H9 (cell line): ENCODE measurements around the gene DCHS2. TPM values are rescaled to one million over a fixed set of nuclear protein-coding genes. Genes with fewer than 3 reads are reported as not detected.

Experiments used
- DNase-seq: peaks from one replicate; pipeline ENCODE4 v3.0.0-alpha.2; 2017
- H2AFZ ChIP-seq: one replicate; pipeline ENCODE4 v1.6.1; 2013; ENCODE audit warnings: mild to moderate bottlenecking, low read length, control low read depth, moderate library complexity
- H2AK5ac ChIP-seq: 2 replicates; pipeline ENCODE4 v1.6.1; 2013; ENCODE audit warnings: low read length, control low read depth, mixed read lengths; ENCODE audit not compliant: insufficient read length
- H2BK120ac ChIP-seq: one replicate; pipeline ENCODE4 v1.6.1; 2013; ENCODE audit warnings: low read depth, mild to moderate bottlenecking, low read length, control low read depth, inconsistent platforms; ENCODE audit not compliant: poor library complexity, severe bottlenecking
- H2BK12ac ChIP-seq: 2 replicates; pipeline ENCODE4 v1.6.1; 2013; ENCODE audit warnings: low read length, control low read depth, mixed read lengths, low read depth; ENCODE audit not compliant: insufficient read length
- H2BK15ac ChIP-seq: 2 replicates; pipeline ENCODE4 v1.6.1; 2013; ENCODE audit warnings: low read depth, low read length, control low read depth
- H2BK20ac ChIP-seq: one replicate; pipeline ENCODE4 v1.6.1; 2013; ENCODE audit warnings: low read depth, mild to moderate bottlenecking, low read length, control low read depth, inconsistent platforms; ENCODE audit not compliant: poor library complexity, severe bottlenecking
- H2BK5ac ChIP-seq: 2 replicates; pipeline ENCODE4 v1.6.1; 2013; ENCODE audit warnings: low read length, control low read depth, mixed read lengths; ENCODE audit not compliant: insufficient read length
- H3K14ac ChIP-seq: 2 replicates; pipeline ENCODE4 v1.6.1; 2013; ENCODE audit warnings: low read length, control low read depth; ENCODE audit not compliant: insufficient read depth
- H3K18ac ChIP-seq: 2 replicates; pipeline ENCODE4 v1.6.1; 2013; ENCODE audit warnings: low read depth, mild to moderate bottlenecking, mixed read lengths, low read length, control low read depth; ENCODE audit not compliant: insufficient read length
- H3K23ac ChIP-seq: 2 replicates; pipeline ENCODE4 v1.6.1; 2013; ENCODE audit warnings: low read length, control low read depth, mixed read lengths, low read depth; ENCODE audit not compliant: insufficient read length
- H3K23me2 ChIP-seq: 2 replicates; pipeline ENCODE4 v1.6.1; 2013; ENCODE audit warnings: low read depth, mild to moderate bottlenecking, mixed read lengths, low read length, control low read depth; ENCODE audit not compliant: insufficient read length, poor library complexity, severe bottlenecking
- H3K27ac ChIP-seq: 2 replicates; pipeline ENCODE4 v1.5.1; 2013; ENCODE audit warnings: low read length, control low read depth, mixed read lengths, low read depth; ENCODE audit not compliant: insufficient read length
- H3K27me3 ChIP-seq: 2 replicates; pipeline ENCODE4 v1.6.1; 2013; ENCODE audit warnings: low read length, control low read depth, inconsistent platforms; ENCODE audit not compliant: insufficient read depth
- H3K4ac ChIP-seq: 2 replicates; pipeline ENCODE4 v1.6.1; 2013; ENCODE audit warnings: low read depth, mild to moderate bottlenecking, control low read depth, inconsistent platforms, low read length, moderate library complexity
- H3K4me1 ChIP-seq: 2 replicates; pipeline ENCODE4 v1.6.1; 2013; ENCODE audit warnings: low read length, control low read depth, inconsistent platforms; ENCODE audit not compliant: insufficient read depth
- H3K4me2 ChIP-seq: 2 replicates; pipeline ENCODE4 v1.6.1; 2013; ENCODE audit warnings: low read length, control low read depth, mixed read lengths; ENCODE audit not compliant: insufficient read length, insufficient read depth
- H3K56ac ChIP-seq: 2 replicates; pipeline ENCODE4 v1.6.1; 2013; ENCODE audit warnings: low read depth, mild to moderate bottlenecking, mixed read lengths, low read length, control low read depth; ENCODE audit not compliant: insufficient read length
- H3K79me1 ChIP-seq: 2 replicates; pipeline ENCODE4 v1.6.1; 2013; ENCODE audit warnings: low read depth, mild to moderate bottlenecking, moderate library complexity, low read length, control low read depth, inconsistent platforms; ENCODE audit not compliant: insufficient read depth, poor library complexity, severe bottlenecking
- H3K79me2 ChIP-seq: 2 replicates; pipeline ENCODE4 v1.6.1; 2013; ENCODE audit warnings: low read length, control low read depth, inconsistent platforms; ENCODE audit not compliant: insufficient read depth
- H3K9ac ChIP-seq: 2 replicates; pipeline ENCODE4 v1.6.1; 2013; ENCODE audit warnings: low read length, control low read depth, mixed read lengths; ENCODE audit not compliant: insufficient read length; ENCODE audit errors: extremely low read depth
- H3K9me3 ChIP-seq: one replicate; pipeline ENCODE4 v1.6.1; 2013; ENCODE audit warnings: low read depth, low read length, inconsistent platforms; ENCODE audit not compliant: control insufficient read depth
- H3T11ph ChIP-seq: one replicate; pipeline ENCODE4 v1.6.1; 2013; ENCODE audit warnings: mild to moderate bottlenecking, low read length, control low read depth, inconsistent platforms
- H4K20me1 ChIP-seq: one replicate; pipeline ENCODE4 v1.6.1; 2013; ENCODE audit not compliant: control insufficient read depth, insufficient read length, insufficient read depth
- H4K5ac ChIP-seq: 2 replicates; pipeline ENCODE4 v1.6.1; 2013; ENCODE audit warnings: low read depth, mild to moderate bottlenecking, mixed read lengths, low read length, control low read depth; ENCODE audit not compliant: insufficient read length
- H4K8ac ChIP-seq: replicated peaks from 2 replicates; pipeline ENCODE4 v1.6.1; 2013; ENCODE audit warnings: low read length, control low read depth, mixed read lengths, low read depth; ENCODE audit not compliant: insufficient read length
- H4K91ac ChIP-seq: 2 replicates; pipeline ENCODE4 v1.6.1; 2013; ENCODE audit warnings: low read depth, mild to moderate bottlenecking, moderate library complexity, mixed read lengths, low read length, control low read depth; ENCODE audit not compliant: insufficient read length
- H3K27ac Mint-ChIP-seq, 3 experiments: 2 replicates in 2 of 3; 3 replicates in 1 of 3; pipeline ENCODE4 v1.8.0; 2020 to 2021; ENCODE audit warnings: mixed read lengths in 3 of 3, mild to moderate bottlenecking in 1 of 3, moderate library complexity in 1 of 3
- H3K27me3 Mint-ChIP-seq: 2 replicates; pipeline ENCODE4 v1.8.0; 2021; ENCODE audit warnings: low read depth, mild to moderate bottlenecking, moderate library complexity, mixed read lengths
- H3K36me3 Mint-ChIP-seq, 3 experiments: 2 replicates in 2 of 3; 3 replicates in 1 of 3; pipeline ENCODE4 v1.8.0; 2020 to 2021; ENCODE audit warnings: low read depth in 3 of 3, mixed read lengths in 3 of 3; ENCODE audit not compliant: insufficient read depth in 1 of 3
- H3K4me1 Mint-ChIP-seq, 2 experiments: 2 replicates each; pipeline ENCODE4 v1.8.0; 2020; ENCODE audit warnings: mixed read lengths in 2 of 2
- H3K4me3 Mint-ChIP-seq, 2 experiments: 2 replicates in 1 of 2; 3 replicates in 1 of 2; pipeline ENCODE4 v1.8.0; 2020 to 2021; ENCODE audit warnings: mild to moderate bottlenecking in 2 of 2, mixed read lengths in 2 of 2, moderate library complexity in 1 of 2
- H3K9me3 Mint-ChIP-seq, 2 experiments: 2 replicates in 1 of 2; 3 replicates in 1 of 2; pipeline ENCODE4 v1.8.0; 2020; ENCODE audit warnings: mild to moderate bottlenecking in 2 of 2, mixed read lengths in 2 of 2, moderate library complexity in 1 of 2
- WGBS: extraction: QIAGEN DNeasy Blood & Tissue Kit; methylation state at CpG from one replicate; pipeline ENCODE4 v1.1.7; 2013; ENCODE audit warnings: missing lambda C conversion rate, low lambda C conversion rate, mixed read lengths; ENCODE audit not compliant: insufficient read length; ENCODE audit errors: extremely low coverage; 5-methylcytosine and 5-hydroxymethylcytosine counted together
- total RNA-seq: library from RNA; stranded (reverse); gene quantifications from 2 replicates; pipeline ENCODE4 v1.2.1, GENCODE V29; 2021
- TF ChIP-seq, protein P1 (sequence below): fragments of 200-600 bp; sonication (generic); conservative IDR thresholded peaks from 3 replicates; pipeline ENCODE4 v1.8.0; 2021; ENCODE audit warnings: antibody characterized with exemption, mild to moderate bottlenecking

Gene DCHS2
- total RNA-seq, 1 experiment from 2014 or later, result 0.57 TPM

DNA sequence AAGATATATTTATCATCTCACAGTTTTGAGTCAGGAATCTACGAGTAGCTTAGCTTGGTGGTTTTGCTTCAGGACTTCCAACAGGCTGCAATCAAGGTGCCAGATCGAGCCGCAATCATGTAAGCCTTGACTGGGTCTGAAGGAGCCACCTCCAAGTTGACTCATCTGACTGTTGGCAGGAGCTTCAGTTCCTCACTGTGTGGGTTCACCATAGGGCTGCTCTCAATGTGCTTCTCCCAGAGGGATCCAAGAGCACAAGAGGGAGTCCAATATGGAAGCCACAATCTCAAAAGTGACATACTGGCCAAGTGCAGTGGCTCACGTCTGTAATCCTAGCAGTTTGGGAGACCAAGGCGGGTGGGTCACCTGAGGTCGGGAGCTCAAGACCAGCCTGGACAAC, 26.5 kb downstream of the DCHS2 start:
- H4K8ac ChIP-seq, result no peak overlapping the region
- H3K9ac ChIP-seq, result no peak overlapping the region
- H3K18ac ChIP-seq, result no peak overlapping the region
- H3K14ac ChIP-seq, result no peak overlapping the region
- H3K23me2 ChIP-seq, result no peaks in the 10 kb centered on the region
- no peaks in the 10 kb centered on the region for H3K79me2 ChIP-seq
- H4K91ac ChIP-seq, result no peak overlapping the region
- H3K27me3 ChIP-seq, result no peaks in the 10 kb centered on the region
- no peaks in the 10 kb centered on the region for H3K9me3 Mint-ChIP-seq
- TF ChIP-seq, protein P1, sequence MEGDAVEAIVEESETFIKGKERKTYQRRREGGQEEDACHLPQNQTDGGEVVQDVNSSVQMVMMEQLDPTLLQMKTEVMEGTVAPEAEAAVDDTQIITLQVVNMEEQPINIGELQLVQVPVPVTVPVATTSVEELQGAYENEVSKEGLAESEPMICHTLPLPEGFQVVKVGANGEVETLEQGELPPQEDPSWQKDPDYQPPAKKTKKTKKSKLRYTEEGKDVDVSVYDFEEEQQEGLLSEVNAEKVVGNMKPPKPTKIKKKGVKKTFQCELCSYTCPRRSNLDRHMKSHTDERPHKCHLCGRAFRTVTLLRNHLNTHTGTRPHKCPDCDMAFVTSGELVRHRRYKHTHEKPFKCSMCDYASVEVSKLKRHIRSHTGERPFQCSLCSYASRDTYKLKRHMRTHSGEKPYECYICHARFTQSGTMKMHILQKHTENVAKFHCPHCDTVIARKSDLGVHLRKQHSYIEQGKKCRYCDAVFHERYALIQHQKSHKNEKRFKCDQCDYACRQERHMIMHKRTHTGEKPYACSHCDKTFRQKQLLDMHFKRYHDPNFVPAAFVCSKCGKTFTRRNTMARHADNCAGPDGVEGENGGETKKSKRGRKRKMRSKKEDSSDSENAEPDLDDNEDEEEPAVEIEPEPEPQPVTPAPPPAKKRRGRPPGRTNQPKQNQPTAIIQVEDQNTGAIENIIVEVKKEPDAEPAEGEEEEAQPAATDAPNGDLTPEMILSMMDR, result no peak
- no peak overlapping the region for H2BK20ac ChIP-seq
- no peaks in the 10 kb centered on the region for H4K20me1 ChIP-seq
- H3K27me3 Mint-ChIP-seq, result no peaks in the 10 kb centered on the region; the same call in 1 of the 2 replicates
- no peak overlapping the region for H2BK15ac ChIP-seq
- no peak overlapping the region for H3T11ph ChIP-seq
- H4K5ac ChIP-seq, result no peak overlapping the region
- H3K27ac Mint-ChIP-seq, result no peak overlapping the region
- no CpG with 5 or more reads among the region's 6 CpGs for WGBS
- no peaks in the 10 kb centered on the region for H3K4me1 ChIP-seq
- peaks cover 0 to 5% of the 10 kb centered on the region in 2 experiments; a peak in 2 of 4 replicates for H3K4me1 Mint-ChIP-seq
- no peak overlapping the region for H2AK5ac ChIP-seq
- DNase-seq, result no peak
- no peak overlapping the region for H3K4me2 ChIP-seq
- no peaks in the 10 kb centered on the region for H3K36me3 Mint-ChIP-seq
- no peak overlapping the region for H3K4ac ChIP-seq
- H2BK120ac ChIP-seq, result no peak overlapping the region
- no peak overlapping the region for H3K56ac ChIP-seq
- no peaks in the 10 kb centered on the region for H3K79me1 ChIP-seq
- H3K27ac ChIP-seq, result no peak overlapping the region
- no peak overlapping the region for H3K4me3 Mint-ChIP-seq
- H2AFZ ChIP-seq, result no peak overlapping the region
- H3K9me3 ChIP-seq, result no peaks in the 10 kb centered on the region
- H2BK12ac ChIP-seq, result no peak overlapping the region
- H2BK5ac ChIP-seq, result no peak overlapping the region
- no peak overlapping the region for H3K23ac ChIP-seq
